ENCODE results near the gene YAP1. TPM values are rescaled to one million over a fixed set of nuclear protein-coding genes. Genes with fewer than 3 reads are reported as not detected.

Gene YAP1
- total RNA-seq, 1 experiment from 2014 or later = 134 TPM

- no peaks in the 10 kb centered on the region for H3K36me3 ChIP-seq (ENCODE audit: insufficient read depth, low read length, poor library complexity, severe bottlenecking)
- no peaks in the 10 kb centered on the region for H3K9me3 ChIP-seq (ENCODE audit: low read depth, low read length, poor library complexity, severe bottlenecking)
- H3K4me3 ChIP-seq (ENCODE audit: low read depth, low read length, poor library complexity, severe bottlenecking) = no peak overlapping the region
- no peak for DNase-seq (ENCODE audit: low spot score)
- POLR2A ChIA-PET (ENCODE audit: low non-redundant PET) = no interaction called here
- H3K27ac ChIP-seq (ENCODE audit: low read depth, low read length, poor library complexity, severe bottlenecking) = no peak overlapping the region
- no peaks in the 10 kb centered on the region for H3K4me1 ChIP-seq (ENCODE audit: insufficient read depth, low read length, poor library complexity, severe bottlenecking)
- no peaks in the 10 kb centered on the region for H3K27me3 ChIP-seq (replicated peaks; ENCODE audit: insufficient read depth, low read depth, low read length, poor library complexity)
- BruUV-seq (replicated peaks) = no TSS peak
- CTCF ChIA-PET = no interaction called here
- intact Hi-C loops (cut with micrococcal nuclease; ENCODE audit: unreplicated experiment) = no loop called here
- TF ChIP-seq CTCF (conservative IDR thresholded peaks at IDR 0.05; ENCODE audit: low read depth, low read length) = no peak
- no peak for TF ChIP-seq EZH2 (IDR thresholded peaks at IDR 0.05; ENCODE audit: borderline replicate concordance, low read depth, low read length, poor library complexity, severe bottlenecking)
Measured at GRCh38 chr11:102239448-102239847, 129.2 kb downstream of the YAP1 start.

GRCh38 chr11:102239911-102240310 lies 129.7 kb downstream of the YAP1 start:
- CTCF ChIA-PET = no interaction called here
- intact Hi-C loops (cut with micrococcal nuclease; ENCODE audit: unreplicated experiment) = no loop called here
- DNase-seq (ENCODE audit: low spot score) = no peak
- H3K27ac ChIP-seq (ENCODE audit: low read depth, low read length, poor library complexity, severe bottlenecking) = no peak overlapping the region
- POLR2A ChIA-PET (ENCODE audit: low non-redundant PET) = no interaction called here
- H3K4me1 ChIP-seq (ENCODE audit: insufficient read depth, low read length, poor library complexity, severe bottlenecking) = no peaks in the 10 kb centered on the region
- H3K36me3 ChIP-seq (ENCODE audit: insufficient read depth, low read length, poor library complexity, severe bottlenecking) = no peaks in the 10 kb centered on the region
- H3K9me3 ChIP-seq (ENCODE audit: low read depth, low read length, poor library complexity, severe bottlenecking) = no peaks in the 10 kb centered on the region
- no TSS peak for BruUV-seq (replicated peaks)
- TF ChIP-seq EZH2 (IDR thresholded peaks at IDR 0.05; ENCODE audit: borderline replicate concordance, low read depth, low read length, poor library complexity, severe bottlenecking) (no peak), CTCF (conservative IDR thresholded peaks at IDR 0.05; ENCODE audit: low read depth, low read length) (no peak)
- H3K4me3 ChIP-seq (ENCODE audit: low read depth, low read length, poor library complexity, severe bottlenecking) = no peak overlapping the region
- no peaks in the 10 kb centered on the region for H3K27me3 ChIP-seq (replicated peaks; ENCODE audit: insufficient read depth, low read depth, low read length, poor library complexity)

GRCh38 chr11:102240502-102240901 lies 130.3 kb downstream of the YAP1 start:
- Histone ChIP-seq H3K27ac (ENCODE audit: low read depth, low read length, poor library complexity, severe bottlenecking) (no peak overlapping the region), H3K27me3 (replicated peaks; ENCODE audit: insufficient read depth, low read depth, low read length, poor library complexity) (no peaks in the 10 kb centered on the region)

More at GRCh38 chr11:102240502-102240901, 130.3 kb downstream of the YAP1 start:
- Histone ChIP-seq H3K4me3 (ENCODE audit: low read depth, low read length, poor library complexity, severe bottlenecking) (no peak overlapping the region), H3K9me3 (ENCODE audit: low read depth, low read length, poor library complexity, severe bottlenecking) (no peaks in the 10 kb centered on the region), H3K36me3 (ENCODE audit: insufficient read depth, low read length, poor library complexity, severe bottlenecking) (no peaks in the 10 kb centered on the region), H3K4me1 (ENCODE audit: insufficient read depth, low read length, poor library complexity, severe bottlenecking) (no peaks in the 10 kb centered on the region)
- CTCF ChIA-PET = no interaction called here
- intact Hi-C loops (cut with micrococcal nuclease; ENCODE audit: unreplicated experiment) = no loop called here
- TF ChIP-seq EZH2 (IDR thresholded peaks at IDR 0.05; ENCODE audit: borderline replicate concordance, low read depth, low read length, poor library complexity, severe bottlenecking) = no peak
- no peak for TF ChIP-seq CTCF (conservative IDR thresholded peaks at IDR 0.05; ENCODE audit: low read depth, low read length)
- BruUV-seq (replicated peaks) = no TSS peak
- POLR2A ChIA-PET (ENCODE audit: low non-redundant PET) = no interaction called here
- no peak for DNase-seq (ENCODE audit: low spot score)
